Hepatic stellate cell (primary cell): ENCODE measurements around the gene MUCL3.
"Not testable (repeated sequence)": the region's sequence is repeated elsewhere in the genome, so short reads cannot be mapped to it uniquely, and the experiment has no call there.

Source experiments
- DNase-seq: peaks from one replicate; pipeline ENCODE4 v3.0.0; 2011; ENCODE audit warnings: low spot score

MUCL3 gene

GRCh38 chr6:30939473-30939872 lies 1.3 kb upstream of the MUCL3 start:
- DNase-seq: no peak

GRCh38 chr6:30942338-30943060 lies 1.7 kb downstream of the MUCL3 start:
- DNase-seq: peak; percentile 94

DNA sequence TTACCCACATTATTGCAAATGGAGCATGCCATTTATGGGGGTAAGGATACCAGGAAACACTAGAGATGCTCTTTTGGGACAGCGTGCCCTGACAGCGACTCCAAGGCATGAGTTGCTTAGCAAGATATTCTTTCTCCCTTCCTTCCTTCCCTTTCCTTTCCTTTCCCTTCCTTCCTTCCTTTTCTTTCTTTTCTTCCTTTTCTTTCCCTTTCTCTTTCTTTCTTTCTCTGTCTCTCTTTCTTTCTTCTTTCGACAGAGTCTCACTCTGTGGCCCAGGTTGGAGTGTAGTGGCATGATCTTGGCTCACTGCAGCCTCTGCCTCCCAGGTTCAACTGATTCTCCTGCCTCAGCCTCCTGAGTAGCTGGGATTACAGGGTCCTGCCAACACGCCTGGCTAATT lies 3.3 kb downstream of the MUCL3 start:
- DNase-seq: no peak

GRCh38 chr6:30945281-30945680 lies 4.5 kb downstream of the MUCL3 start:
- no peak for DNase-seq

DNA sequence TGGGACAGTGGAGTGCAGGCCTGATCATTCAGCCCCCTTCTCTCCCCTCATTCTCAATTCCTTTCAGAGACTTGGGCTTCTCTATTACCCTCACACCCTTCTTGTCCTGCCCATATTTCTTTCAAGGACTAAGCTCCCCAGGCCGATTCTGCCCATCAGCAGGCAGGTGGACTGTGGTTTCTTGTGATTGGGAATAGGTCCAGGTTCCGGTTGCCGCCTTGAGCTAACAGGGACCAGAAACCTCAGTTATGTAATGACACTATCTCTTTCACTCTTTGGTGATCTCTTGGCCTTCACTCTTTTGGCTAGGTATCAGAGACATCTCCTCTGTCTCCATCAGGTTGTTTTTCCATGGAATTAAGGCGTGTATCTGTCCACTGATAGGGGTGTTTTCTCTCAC lies 6.5 kb downstream of the MUCL3 start:
- DNase-seq: no peak

DNA sequence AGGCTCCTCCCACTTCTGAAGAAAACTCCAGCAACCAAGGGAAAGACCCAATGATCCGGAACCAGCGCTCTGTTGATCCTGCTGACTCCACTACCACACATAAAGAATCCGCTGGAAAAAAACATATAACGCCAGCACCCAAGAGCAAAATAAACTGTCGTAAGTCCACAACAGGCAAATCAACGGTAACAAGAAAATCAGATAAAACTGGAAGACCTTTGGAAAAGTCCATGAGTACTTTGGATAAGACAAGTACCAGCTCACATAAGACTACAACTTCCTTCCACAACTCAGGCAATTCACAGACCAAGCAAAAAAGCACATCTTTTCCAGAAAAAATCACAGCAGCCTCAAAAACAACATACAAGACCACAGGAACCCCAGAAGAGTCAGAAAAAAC lies 8.0 kb downstream of the MUCL3 start:
- DNase-seq: no peak

- no peak for DNase-seq
These were observed 11.2 kb downstream of the MUCL3 start for GRCh38 chr6:30951907-30952469.

- no peak for DNase-seq
These were observed 14.0 kb downstream of the MUCL3 start for GRCh38 chr6:30954631-30955366.

DNA sequence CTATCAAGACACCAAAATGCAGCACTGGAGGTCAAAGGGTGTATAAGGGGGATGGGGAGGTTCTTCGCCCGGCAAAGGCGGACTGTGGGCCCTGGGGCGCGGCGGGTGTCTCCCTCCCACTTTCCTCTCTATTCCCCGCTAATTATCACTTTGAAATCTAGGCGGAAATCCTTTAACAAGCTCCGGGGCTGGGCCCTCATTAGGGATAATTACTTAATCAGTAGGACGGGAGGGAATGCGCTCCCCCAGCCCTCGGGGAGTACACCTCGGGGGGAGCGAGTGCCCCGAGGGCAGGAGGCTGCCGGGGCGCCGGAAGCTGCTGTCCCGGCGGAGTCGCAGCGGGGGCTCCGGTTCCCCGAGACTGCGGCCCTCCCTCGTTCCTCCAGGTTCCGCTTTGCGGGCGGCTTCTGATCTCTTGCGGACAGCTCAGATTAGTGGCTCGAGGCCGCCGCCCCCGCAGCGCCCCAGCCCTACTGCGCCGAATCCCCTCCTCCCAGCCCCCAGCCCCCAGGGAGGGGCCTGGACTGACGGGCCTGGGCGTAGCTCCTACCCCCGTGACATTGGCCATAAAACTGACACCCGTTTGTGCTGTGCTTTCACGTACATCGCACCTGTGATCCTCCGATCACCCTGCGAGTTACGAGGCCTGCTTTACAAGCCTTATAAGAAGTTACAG lies 14.7 kb downstream of the MUCL3 start:
- DNase-seq: peak; percentile 59

DNA sequence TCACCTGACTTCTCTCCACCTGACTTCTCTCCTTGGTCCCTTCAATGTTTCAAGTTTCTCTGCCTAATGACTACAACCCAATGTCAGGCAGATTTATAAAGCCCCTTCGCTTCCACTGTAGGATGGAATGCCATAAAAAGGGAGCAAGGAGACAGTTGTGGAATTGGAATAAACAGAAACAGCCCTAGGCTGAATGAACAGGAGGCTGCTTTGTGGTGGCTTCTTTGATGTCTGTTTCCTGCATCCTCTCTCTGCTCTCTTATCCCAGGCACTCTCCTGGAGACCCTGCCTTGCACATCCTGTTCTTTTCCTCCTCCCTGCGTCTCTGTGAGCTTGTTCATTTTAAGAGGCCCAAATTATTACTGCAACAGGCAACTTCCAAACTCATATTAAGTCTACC lies 16.9 kb downstream of the MUCL3 start:
- DNase-seq: no peak

DNA sequence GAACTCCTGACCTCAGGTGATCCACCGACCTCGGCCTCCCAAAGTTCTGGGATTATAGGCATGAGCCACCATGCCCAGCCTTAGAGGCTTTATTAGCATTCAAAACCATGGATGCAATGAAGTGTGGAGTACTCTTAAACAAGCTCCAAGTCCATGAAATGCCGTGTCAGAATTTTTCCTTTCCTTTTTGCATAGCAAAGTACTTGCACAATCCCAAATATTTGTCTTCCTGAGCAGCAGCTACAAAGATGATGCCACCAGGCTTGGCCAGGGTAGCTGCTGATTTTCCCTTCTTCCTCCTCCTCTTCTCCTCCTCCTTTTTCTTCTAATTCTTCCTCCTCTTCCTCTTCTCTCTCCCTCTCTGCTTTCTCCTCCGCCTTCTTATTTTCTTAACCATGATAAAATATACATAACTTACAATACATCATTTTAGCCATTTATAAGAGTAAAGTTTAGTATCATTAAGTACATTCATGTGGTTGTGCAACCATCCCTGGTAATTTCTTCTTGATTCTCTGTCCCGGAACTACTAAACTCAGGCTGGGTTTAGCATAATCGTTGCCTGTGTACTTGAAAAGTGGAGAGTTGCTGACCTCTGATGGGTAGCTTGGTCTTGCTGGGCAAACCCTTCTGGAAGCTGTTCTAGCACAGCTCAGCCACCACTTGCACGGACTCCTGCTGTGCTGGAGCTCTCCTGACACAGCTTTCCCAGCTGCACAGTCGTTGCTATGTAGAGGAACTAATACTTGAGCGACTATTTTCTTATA lies 20.3 kb downstream of the MUCL3 start:
- DNase-seq: no peak

DNA sequence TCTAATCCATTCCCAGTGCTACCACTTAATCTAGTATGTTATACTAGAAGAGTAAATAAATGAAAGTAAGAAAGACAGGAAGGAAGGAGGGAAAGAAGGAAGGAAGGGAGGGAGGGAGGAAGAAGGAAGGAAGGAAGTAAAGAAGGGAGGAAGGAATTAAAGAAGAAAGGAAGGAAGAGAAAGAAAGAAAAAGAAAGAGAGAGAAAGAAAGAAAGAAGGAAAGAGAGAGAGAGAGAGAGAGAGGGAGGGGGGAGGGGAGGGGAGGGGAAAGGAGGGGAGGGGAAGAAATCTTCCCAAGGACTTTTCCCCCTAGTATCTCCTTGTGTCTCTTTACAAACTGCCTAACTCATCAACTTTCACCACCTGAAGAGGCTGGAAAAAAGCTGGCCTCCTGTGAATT lies 21.9 kb downstream of the MUCL3 start:
- DNase-seq: no peak

GRCh38 chr6:30963641-30964040 lies 22.9 kb downstream of the MUCL3 start:
- DNase-seq: no peak

- DNase-seq: no peak
These were observed 23.3 kb downstream of the MUCL3 start for GRCh38 chr6:30964075-30964474.

- no peak for DNase-seq
These were observed 24.4 kb downstream of the MUCL3 start for GRCh38 chr6:30965140-30965601.

DNA sequence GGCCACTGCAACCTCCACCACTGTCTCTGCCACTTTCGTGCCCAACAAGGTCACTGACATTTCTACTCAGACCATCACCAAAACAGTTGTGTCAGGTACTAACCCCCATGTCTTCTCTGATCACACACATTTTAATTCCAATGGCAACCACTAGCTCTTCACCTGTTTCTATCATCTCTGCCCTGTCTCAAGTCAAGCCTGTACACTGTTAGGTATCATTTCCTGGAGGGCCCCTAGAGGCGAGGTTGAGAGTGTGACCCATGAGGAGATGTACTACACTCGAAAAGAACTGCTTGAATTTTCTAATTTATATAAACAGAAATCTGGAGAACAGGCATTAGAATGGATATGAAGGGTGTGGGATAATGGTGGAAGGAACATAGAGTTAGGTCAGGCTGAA lies 25.4 kb downstream of the MUCL3 start:
- no peak for DNase-seq

DNA sequence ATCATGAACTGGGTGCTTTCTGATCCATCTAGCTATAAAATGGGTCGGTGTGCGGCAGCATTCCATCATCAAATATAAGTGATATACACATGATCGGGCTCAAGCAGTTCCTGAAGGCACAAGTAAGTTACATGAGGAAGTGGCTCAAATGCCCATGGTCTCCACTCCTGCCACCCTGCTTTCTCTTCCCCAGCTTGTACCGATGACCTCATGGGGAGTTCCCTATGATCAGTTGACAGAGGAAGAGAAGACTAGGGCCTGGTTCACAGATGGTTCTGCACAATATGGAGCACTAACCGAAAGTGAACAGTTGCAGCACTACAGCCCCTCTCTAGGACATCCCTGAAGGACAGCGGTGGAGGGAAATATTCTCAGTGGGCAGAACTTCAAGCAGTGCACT lies 28.4 kb downstream of the MUCL3 start:
- not testable (repeated sequence) for DNase-seq

DNA sequence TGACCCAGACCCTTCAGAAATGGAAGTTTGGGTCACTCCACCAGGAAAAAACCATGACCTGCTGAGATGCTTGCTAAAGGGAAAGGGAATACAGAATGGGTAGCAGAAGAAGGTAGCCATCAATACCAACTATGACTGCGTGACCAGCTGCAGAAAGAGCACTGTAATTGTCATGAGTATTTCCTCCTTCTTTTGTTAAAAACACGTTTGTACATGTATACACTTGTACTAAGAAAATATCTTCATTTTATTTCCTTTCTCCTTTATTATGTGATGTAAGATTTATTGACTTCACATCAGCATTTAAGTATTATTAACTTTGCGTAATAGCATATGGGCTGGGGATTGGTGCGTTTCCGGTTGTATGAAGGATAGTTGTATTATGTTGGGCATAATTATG lies 30.2 kb downstream of the MUCL3 start:
- no peak for DNase-seq

DNA sequence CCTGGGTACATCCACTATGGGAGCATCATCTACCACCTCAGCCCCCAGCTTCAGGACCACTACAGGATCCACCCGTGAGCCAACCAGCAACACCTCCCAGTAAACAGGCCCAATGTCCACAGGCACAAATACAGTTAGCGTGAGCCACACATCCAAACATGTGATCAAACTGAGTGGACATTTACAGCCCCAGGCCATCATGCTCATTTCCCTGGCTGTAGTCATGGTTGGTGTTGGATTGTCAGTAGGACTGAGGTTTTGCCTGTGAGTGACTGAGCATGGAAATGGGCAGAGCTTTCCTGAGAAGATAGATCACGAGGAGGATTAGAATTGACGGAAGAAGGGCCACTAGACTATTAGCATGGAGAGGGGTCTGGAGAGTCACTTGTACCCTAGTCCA lies 32.0 kb downstream of the MUCL3 start:
- no peak for DNase-seq

DNA sequence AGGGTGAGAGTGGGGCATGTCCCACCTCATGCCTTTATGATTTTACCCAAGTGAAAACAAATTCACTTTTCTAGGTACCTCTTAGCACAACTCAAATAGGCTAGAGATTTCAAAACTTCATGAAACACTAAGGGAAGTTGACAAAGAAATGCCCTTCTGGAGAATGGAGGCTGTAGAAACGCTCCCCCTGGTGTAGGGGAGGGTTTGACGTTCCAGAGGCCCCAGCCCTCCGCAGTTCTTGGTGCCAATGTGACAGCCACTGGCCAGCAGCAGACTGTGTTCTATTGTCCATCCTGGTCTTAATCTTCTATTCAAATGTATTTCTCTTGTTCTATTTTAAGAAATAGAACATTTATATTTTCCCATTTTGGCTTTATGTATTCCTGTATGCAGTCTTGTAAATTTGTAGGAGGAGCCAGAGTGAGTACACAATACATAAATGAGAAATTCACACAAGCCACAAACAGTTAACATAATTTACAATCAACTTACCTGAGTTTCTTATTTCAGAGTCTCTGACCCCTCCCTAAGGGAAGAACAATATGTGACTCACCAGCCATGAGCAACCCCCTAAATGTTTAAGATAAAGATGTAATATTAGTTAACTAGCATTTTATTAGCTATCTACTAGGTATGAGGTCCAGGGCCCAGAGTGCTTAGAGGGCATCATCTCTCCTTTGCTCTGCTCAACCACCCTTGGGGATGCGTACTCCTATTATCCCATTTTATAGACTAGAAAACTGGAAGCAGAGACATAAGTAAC lies 33.9 kb downstream of the MUCL3 start:
- DNase-seq: no peak

- no peak for DNase-seq
These were observed 38.4 kb downstream of the MUCL3 start for GRCh38 chr6:30979141-30979540.
